Neural progenitor cell (in vitro differentiated cells): Measurements from ENCODE around the gene EXD2.

Experiments used
- EZH2 ChIP-seq: fragments of 200-600 bp; sonication (generic); IDR thresholded peaks from 2 replicates; pipeline ENCODE4 v1.6.1; 2017; ENCODE audit warnings: antibody characterized with exemption, mild to moderate bottlenecking, moderate library complexity
- TF ChIP-seq, protein P1 (sequence below): fragments of 200-600 bp; sonication (generic); IDR thresholded peaks from 2 replicates; pipeline ENCODE4 v1.5.1; 2017; ENCODE audit warnings: antibody characterized with exemption, mild to moderate bottlenecking

- TF ChIP-seq, protein P1, sequence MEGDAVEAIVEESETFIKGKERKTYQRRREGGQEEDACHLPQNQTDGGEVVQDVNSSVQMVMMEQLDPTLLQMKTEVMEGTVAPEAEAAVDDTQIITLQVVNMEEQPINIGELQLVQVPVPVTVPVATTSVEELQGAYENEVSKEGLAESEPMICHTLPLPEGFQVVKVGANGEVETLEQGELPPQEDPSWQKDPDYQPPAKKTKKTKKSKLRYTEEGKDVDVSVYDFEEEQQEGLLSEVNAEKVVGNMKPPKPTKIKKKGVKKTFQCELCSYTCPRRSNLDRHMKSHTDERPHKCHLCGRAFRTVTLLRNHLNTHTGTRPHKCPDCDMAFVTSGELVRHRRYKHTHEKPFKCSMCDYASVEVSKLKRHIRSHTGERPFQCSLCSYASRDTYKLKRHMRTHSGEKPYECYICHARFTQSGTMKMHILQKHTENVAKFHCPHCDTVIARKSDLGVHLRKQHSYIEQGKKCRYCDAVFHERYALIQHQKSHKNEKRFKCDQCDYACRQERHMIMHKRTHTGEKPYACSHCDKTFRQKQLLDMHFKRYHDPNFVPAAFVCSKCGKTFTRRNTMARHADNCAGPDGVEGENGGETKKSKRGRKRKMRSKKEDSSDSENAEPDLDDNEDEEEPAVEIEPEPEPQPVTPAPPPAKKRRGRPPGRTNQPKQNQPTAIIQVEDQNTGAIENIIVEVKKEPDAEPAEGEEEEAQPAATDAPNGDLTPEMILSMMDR = no peak
- no peak for TF ChIP-seq EZH2
Measured at GRCh38 chr14:69170839-69171238, 20.5 kb upstream of the EXD2 start.
